ENCODE results near the gene TPRX1.
"Not testable (repeated sequence)": the region's sequence is repeated elsewhere in the genome, so short reads cannot be mapped to it uniquely, and the experiment has no call there.

The TPRX1 gene

DNA sequence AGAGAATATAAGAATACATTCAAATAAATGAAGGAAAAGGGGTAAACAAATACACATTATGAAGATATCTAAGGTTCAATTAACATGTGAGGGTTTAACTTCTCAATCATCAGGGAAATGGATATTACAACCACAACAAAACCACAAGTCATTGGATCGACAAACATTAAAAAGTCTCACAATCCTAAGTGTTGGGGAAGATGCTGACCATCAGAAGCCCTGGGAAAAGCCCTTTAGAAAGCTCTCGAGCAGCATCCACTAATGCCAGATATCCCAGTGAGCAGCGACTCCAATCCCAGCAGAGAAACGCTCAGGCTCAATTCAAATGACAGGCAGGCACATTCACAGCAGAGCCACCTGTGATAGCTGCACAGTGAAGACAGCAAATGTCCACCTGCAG is 3.1 kb downstream of the TPRX1 start:
- DNase-seq (ENCODE audit: low read depth in 2 of 2), result no peak

DNA sequence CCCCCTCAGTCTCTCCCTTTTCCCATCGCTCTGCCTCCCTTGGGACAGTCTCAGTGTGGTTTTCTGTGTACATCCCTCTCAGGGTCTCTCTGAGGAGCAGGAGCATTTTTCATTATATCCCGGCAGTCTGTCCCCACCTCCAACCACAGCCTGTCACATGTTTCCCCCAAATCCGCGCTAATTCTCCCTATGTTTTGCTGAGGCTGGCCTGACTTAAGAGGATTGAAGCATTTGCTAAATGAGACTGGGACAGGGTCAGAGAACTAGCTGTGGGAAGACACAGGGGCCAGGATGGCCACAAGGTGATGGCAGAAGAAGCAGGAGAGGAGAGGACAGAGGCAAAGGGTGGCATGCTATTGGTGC is 5.5 kb downstream of the TPRX1 start:
- DNase-seq (ENCODE audit: low read depth in 2 of 2), result no peak

DNA sequence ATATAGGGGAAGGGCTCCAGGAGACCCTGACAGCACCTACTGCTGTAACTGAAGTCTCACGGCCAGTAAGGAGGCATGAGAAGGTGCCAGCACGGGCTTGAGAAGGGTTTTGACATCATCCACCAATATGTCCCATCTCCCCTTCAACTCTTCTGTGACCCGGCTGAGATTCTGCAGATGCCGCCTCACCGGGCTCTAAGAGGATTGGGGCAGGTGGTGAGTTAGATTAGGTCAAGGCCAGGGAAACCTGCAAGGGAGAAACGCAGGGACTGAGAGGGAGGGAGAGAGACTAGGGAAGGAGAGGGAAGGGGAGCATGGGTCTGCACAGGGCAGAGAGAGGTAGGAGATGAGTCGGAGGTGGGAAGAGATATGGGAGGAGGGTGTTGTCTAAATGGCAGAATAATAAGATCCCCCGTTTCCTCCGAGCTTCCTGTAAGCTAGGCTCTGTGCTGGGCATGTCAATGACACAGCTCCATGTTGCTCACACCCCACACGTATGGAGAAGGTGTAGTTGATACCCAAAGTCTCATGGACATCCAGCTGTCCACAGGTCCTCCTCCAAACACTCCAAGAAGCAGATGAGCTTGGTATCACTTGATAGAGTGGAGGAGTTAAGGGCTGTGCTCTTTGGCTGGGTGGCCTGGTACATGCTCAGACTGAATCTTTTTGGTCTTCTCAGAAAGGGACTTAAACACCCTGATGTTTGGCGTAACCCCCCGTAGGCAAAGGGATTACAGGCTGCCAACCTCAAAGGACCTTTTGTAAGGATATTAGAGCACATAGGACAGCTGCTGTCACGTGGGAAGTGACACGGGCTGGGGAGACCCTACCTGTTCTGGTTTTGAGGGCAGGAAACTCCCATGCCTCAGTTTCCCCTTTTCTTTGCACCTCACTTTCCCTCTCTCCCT is 6.1 kb downstream of the TPRX1 start:
- no peak for DNase-seq (ENCODE audit: low read depth in 2 of 2)

DNA sequence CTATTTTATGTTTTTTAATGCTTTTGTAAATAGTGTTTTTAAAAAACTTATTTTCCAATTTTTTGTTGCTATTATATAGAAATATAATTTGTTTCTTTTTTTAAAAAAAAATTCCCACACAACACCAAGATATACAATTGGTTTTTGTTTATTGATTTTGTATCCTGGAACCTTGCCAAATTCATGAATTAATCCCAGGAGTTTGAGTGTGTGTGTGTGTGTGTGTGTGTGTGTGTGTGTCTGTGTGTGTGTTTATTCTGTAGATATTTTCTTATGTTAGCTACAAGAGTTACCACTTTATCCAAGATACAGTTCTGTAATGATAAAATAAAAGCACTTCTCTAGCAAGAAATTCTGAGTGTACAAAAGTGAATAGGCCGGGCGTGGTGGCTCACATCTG is 7.6 kb downstream of the TPRX1 start:
- no peak for DNase-seq (ENCODE audit: low read depth in 2 of 2)

- no peak for DNase-seq (ENCODE audit: low read depth in 2 of 2)
These were observed 9.8 kb downstream of the TPRX1 start for GRCh38 chr19:47794526-47794925.

- DNase-seq (ENCODE audit: low read depth in 2 of 2), result no peak
These were observed 11.7 kb downstream of the TPRX1 start for GRCh38 chr19:47792616-47793015.

DNA sequence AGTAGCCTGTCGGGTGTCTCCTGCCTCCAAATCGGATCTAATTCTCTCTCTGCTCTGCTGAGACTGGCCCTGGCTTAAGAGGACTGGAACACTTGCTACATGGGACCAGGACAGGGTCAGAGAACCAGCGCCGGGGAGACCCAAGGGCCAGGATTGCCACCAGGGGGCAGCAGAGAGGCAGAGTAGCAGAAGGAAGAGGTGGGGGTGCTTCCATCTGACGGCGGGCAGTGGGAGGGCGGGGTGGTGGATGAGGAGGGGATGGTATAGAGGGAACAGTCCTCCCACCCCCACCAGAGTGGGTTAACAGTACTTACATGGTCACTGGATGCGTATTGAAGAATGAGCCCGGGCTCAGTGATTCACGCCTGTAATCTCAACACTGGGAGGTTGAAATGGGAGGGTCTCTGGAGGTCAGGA is 13.9 kb downstream of the TPRX1 start:
- DNase-seq (ENCODE audit: low read depth in 2 of 2), result peak; percentile 67 to 68

GRCh38 chr19:47789811-47790210 is 14.5 kb downstream of the TPRX1 start:
- not testable (repeated sequence) for DNase-seq (ENCODE audit: low read depth in 2 of 2)

DNA sequence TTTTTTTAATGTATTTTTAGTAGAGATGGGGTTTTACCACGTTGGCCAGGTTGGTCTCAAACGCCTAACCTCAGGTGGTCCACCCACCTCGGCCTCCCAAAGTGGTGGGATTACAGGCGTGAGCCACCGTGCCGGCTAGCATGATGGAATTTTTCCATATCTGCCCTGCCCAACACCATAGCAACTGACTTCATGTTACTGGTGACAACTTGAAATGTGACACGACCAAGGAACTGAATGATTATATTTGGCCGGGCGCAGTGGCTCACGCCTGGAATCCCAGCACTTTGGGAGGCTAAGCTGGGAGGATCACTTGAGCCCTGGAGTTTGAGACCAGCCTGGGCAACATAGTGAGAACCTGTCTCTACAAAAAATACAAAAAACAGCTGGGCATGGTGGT is 17.0 kb downstream of the TPRX1 start:
- DNase-seq (ENCODE audit: low read depth in 2 of 2), result not testable (repeated sequence)

GRCh38 chr19:47786566-47786965 is 17.8 kb downstream of the TPRX1 start:
- no peak for DNase-seq (ENCODE audit: low read depth in 2 of 2)

DNA sequence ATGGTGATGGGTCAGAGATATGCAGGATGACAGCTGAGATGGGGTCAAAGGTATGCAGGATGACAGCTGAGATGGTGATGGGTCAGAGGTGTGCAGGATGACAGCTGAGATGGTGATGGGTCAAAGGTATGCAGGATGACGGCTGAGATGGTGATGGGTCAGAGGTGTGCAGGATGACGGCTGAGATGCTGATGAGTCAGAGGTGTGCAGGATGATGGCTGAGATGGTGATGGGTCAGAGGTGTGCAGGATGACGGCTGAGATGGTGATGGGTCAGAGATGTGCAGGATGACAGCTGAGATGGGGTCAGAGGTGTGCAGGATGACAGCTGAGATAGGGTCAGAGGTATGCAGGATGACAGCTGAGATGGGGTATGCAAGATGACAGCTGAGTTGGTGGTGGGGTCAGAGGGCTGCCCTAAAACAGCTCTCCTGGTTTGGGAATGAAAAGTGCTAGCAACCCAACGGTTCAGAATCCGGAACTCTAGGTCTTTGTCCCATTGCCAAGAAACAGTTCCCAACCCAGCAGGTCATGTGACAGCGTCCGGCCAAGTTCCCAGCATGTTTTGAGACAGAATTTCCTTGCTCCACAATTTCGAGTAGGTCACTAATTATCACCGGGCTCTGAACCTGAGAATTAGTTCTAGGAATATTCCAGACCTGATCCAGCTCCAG is 22.6 kb downstream of the TPRX1 start:
- DNase-seq (ENCODE audit: low read depth in 2 of 2), result no peak

- no peak for DNase-seq (ENCODE audit: low read depth in 2 of 2)
These were observed 24.2 kb downstream of the TPRX1 start for GRCh38 chr19:47780215-47780551.

DNA sequence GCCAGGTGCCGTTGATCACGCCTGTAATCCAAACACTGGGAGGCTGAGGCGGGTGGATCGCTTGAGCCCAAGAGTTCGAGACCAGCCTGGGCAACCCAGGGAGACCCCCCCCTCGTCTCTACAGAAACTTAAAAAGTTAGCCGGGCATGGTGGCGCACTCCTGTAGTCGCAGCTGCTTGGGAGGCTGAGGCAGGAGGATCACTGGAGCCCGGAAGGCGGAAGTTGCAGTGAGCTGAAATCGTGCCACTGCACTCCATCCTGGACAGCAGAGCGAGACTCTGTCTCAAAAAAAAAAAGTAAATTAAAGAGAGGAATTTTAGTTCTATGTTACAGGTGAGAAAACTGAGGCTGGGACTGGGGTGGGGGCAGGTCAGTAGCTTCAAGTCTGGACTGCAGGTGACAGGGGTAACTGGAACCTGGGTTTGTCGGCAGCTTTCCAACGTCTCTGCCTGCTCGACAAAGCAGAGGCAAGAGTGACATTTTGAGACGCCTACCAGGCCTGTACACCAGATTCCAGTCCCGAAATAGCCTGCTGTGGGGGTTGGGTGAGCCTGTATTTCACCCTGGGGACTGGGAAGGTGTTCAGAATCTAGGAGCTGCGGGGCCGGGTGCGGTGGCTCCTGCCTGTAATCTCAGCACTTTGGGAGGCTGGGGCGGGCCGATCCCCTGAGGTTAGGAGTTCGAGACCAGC is 24.7 kb downstream of the TPRX1 start:
- DNase-seq (ENCODE audit: low read depth in 2 of 2), result no peak

GRCh38 chr19:47778954-47779351 is 25.4 kb downstream of the TPRX1 start:
- DNase-seq (ENCODE audit: low read depth in 2 of 2), result no peak

DNA sequence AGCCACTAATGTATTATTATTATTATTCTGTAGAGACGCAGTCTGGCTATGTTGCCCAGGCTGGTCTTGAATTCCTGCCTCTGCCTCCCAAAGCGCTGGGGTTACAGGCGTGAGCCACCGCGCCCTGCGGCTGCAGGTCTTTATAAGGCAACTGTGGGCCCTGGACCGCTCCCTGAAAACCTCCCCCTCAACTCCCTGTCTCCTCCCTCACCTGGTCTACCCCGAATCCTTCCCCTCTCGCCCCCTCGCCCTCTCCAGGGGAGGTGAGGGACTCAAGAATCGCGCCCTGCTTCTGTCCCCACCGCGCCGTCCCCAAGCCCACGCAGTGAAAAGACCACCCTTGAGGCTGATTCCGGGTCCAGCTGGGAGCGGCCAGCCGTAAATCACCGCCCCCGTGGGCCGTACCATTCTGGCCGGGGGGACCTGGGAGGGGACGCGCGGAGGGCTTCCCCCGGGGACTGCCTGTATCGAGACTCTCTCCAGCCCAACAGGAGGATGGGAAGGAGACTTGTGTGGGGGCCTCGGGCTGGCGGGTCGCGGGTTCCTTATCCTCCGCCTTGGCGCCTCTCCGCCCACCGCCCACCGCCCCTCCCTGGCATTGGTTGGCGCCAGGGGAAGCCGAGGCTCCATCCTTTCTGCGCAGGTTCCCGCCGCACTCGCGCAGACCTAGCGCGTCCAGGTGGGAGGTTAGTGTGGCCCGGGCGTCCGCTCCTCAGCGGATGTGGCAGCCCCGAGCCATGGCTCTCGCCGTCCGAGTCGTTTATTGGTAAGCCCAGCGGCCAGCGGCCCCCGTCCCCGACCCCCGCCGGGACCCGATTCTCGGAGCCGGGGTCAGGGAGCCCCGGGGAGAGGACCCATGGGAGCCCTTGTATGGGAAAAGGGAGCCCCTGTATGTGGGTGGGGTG is 26.1 kb downstream of the TPRX1 start, which contains the start of gene SELENOW:
Gene SELENOW, plus strand, starts transcription at position 655 of the 905 bp plus-strand sequence. Its CDS starts 83 bp downstream, at position 738.
- peak; percentile 69 to 70 for DNase-seq (ENCODE audit: low read depth in 2 of 2)

- DNase-seq (ENCODE audit: low read depth in 2 of 2), result not testable (repeated sequence)
These were observed 26.9 kb downstream of the TPRX1 start for GRCh38 chr19:47777245-47778048.

DNA sequence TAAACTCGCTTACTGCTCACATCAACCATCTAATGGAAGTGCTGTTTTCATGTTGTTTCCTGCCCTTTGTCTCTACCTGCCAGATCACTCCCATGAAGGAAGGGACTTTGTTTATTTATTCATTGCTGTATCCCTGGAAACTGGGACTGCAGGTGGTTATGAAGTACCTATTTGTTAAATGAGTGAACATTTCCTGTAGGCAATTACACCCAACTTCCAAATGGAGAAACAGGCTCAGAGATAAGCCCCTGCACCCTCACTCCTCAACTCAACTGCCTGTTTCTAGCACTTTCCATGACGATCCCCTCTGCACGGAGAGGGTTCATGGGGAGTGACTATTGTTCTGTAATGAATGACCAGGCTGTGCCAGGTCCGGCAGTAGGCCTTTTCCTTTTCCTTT is 27.8 kb downstream of the TPRX1 start:
- DNase-seq (ENCODE audit: low read depth in 2 of 2), result no peak

DNA sequence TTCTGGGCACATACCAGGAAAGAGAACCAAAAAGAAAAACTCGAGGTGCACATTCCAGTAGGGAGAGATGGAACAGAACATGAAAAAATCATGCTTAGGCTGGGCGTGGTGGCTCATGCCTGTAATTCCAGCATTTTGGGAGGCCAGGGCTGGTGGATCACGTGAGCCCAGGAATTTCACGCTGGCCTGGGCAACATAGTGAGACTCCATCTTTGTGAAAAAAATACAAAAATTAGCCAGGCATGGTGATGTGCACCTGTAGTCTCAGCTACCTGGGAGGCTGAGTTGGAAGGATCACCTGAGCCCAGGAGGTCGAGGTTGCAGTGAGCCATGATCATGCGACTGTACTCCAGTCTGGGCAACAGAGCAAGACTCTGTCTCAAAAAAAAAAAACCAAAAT is 33.1 kb downstream of the TPRX1 start:
- not testable (repeated sequence) for DNase-seq (ENCODE audit: low read depth in 2 of 2)

DNA sequence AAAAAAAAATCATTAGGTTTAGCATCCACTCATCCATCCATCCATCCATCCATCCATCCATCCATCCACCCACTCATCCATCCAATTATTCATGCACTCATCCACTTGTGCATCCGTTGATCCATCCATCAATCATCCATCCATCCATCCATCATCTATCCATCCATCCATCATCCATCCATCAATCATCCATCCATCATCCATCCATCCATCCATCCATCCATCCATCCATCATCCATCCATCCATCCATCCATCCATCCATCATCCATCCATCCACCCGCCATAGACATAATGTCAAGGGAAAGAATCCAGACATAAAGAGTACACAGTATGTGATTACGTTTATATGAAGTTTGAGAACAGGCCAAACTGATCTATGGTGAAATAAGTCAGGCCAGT is 34.8 kb downstream of the TPRX1 start:
- DNase-seq (ENCODE audit: low read depth in 2 of 2), result no peak

DNA sequence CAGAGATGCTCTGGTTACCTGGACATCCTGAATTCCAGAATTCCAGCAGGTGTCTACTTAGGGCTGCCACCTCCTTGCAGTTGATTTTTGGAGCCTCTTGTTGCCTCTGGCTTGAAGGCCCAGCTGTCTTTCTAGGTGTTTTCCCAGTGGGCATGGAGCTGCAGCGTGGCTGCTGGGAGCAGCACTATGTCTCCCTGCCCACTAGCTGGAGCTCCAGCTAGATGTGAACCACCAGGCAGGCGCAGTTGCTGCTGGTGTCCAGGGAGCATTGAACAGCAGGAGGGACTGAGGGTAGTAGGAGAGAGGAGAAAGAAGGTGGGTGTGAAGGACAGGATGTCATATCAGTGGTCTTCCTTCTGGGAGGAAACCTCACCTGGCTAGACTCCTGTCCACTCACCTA is 35.7 kb downstream of the TPRX1 start:
- no peak for DNase-seq (ENCODE audit: low read depth in 2 of 2)

GRCh38 chr19:47767349-47767748 is 37.0 kb downstream of the TPRX1 start:
- no peak for DNase-seq (ENCODE audit: low read depth in 2 of 2)

Data from stimulated activated CD8-positive, alpha-beta memory T cell treated with anti-CD3 and anti-CD28 coated beads, Interleukin-15, amount 100 ng/mL, for 48 hours (primary cell).